Activated T-helper 1 cell treated with anti-CD3 and anti-CD28 coated beads, Interleukin-12 subunit alpha, Interleukin-12 subunit beta, Interleukin-2, Interleukin-4 antibody, amounts not matched to agents 30 ng/mL and 10 ng/mL and 1 ng/mL, durations not matched to agents 14 hours and 24 hours and 36 hours (primary cell): ENCODE results near the gene POMGNT2. TPM values are rescaled to one million over a fixed set of nuclear protein-coding genes. Genes with fewer than 3 reads are reported as not detected.

Experiments
- DNase-seq: peaks from one replicate; pipeline ENCODE4 v3.0.0; 2021; ENCODE audit warnings: low spot score
- H3K27ac Mint-ChIP-seq: one replicate; pipeline ENCODE4 v1.8.0; 2021; ENCODE audit warnings: mild to moderate bottlenecking, mixed read lengths
- H3K27me3 Mint-ChIP-seq: one replicate; pipeline ENCODE4 v1.8.0; 2022; ENCODE audit warnings: mild to moderate bottlenecking, moderate library complexity, mixed read lengths; ENCODE audit not compliant: insufficient read depth
- H3K36me3 Mint-ChIP-seq: one replicate; pipeline ENCODE4 v1.8.0; 2021; ENCODE audit warnings: low read depth, mixed read lengths
- H3K4me1 Mint-ChIP-seq: one replicate; pipeline ENCODE4 v1.8.0; 2021; ENCODE audit warnings: low read depth, mixed read lengths
- H3K4me3 Mint-ChIP-seq: one replicate; pipeline ENCODE4 v1.8.0; 2021; ENCODE audit warnings: mild to moderate bottlenecking, moderate library complexity, mixed read lengths
- H3K9me3 Mint-ChIP-seq: one replicate; pipeline ENCODE4 v1.8.0; 2021; ENCODE audit warnings: mixed read lengths
- intact Hi-C: fragments of 100-400 bp; cut with micrococcal nuclease; formaldehyde crosslinking; loops from one replicate; pipeline ENCODE4 v1.15.1; 2024
- total RNA-seq: library from RNA; stranded (reverse); gene quantifications from 2 replicates; pipeline ENCODE4 v1.2.3, GENCODE V29; 2022

POMGNT2 gene
- total RNA-seq, result 8.3 and 9.8 TPM in 2 replicates

DNA sequence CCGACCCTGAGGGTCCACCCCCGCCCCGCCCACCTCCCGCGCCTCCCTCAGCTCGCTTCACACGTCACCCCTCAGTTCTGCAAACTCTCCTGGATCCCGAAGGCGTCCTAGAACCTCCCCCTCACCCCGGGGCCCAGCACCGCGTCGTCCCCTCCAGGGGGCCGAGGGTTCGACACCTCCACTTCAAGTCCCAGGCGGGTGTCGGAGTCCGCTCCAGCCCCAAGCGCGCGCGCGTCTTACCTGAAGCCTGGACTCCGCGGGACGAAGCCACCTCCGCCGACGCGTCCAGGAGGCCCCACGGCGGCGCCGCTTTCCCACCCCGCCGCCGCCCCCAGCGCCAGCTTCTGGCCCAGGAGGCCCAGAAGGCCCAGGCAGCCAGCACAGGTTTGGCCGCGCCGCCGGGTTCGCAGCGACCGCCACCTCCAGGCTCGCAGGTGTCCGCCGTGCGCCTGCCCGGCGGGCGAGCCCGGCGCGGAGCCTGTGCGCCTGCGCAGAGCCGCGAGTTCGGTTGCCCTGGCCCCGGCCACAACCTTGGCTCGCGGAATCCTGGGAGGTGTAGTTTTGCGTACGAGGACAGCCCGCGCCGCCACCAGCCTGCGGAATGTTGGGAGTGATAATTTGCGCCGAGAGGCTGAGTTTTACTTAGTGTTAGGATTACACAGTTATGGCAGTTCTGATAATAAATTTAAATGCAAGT, at the start of gene POMGNT2:
TSS of gene POMGNT2 (minus strand) at position 484 of the 697 bp plus-strand sequence. CDS start 24,648 bp downstream, outside the sequence.
- H3K36me3 Mint-ChIP-seq, result no peaks in the 10 kb centered on the region
- peak; percentile 82 for DNase-seq
- peak within 1 kb of the TSS; percentile 72 for H3K4me3 Mint-ChIP-seq
- H3K27me3 Mint-ChIP-seq, result peaks cover 4% of the 10 kb centered on the region
- peaks cover 12% of the 10 kb centered on the region for H3K4me1 Mint-ChIP-seq
- peaks cover 4% of the 10 kb centered on the region for H3K9me3 Mint-ChIP-seq
- no peak within 1 kb of the TSS for H3K27ac Mint-ChIP-seq
- intact Hi-C loops, result loop anchor here (1.0 to 5.0 kb wide), 5 partner anchors 181 to 587 kb away; partner anchors contain the start of genes ABHD5, ANO10 and SNRK

DNA sequence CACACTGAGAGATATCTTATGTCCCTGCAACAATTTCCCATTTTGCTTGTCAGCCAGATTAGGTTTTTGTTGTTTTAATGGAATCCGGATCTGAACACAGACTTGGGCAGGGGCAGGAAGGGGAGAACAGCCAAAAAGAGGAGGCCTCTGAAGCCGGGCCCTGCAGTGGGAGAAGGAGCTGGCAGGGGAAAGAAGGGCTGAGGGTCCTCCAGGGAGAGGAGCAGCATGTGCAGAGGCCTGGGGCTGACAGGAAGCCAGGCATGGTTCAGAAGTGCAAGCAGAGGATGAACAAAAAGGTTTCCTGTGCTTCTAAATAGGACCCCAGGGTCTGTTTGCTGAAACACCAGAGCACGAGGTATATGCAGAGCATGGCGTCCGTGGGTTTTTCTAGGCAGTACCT, 49.1 kb upstream of the POMGNT2 start:
- Mint-ChIP-seq H3K4me3 (no peak overlapping the region), H3K4me1 (peaks cover 4% of the 10 kb centered on the region), H3K9me3 (no peaks in the 10 kb centered on the region), H3K36me3 (no peaks in the 10 kb centered on the region), H3K27me3 (peaks cover 15% of the 10 kb centered on the region), H3K27ac (no peak overlapping the region)
- no peak for DNase-seq
- intact Hi-C loops, result no loop called here

DNA sequence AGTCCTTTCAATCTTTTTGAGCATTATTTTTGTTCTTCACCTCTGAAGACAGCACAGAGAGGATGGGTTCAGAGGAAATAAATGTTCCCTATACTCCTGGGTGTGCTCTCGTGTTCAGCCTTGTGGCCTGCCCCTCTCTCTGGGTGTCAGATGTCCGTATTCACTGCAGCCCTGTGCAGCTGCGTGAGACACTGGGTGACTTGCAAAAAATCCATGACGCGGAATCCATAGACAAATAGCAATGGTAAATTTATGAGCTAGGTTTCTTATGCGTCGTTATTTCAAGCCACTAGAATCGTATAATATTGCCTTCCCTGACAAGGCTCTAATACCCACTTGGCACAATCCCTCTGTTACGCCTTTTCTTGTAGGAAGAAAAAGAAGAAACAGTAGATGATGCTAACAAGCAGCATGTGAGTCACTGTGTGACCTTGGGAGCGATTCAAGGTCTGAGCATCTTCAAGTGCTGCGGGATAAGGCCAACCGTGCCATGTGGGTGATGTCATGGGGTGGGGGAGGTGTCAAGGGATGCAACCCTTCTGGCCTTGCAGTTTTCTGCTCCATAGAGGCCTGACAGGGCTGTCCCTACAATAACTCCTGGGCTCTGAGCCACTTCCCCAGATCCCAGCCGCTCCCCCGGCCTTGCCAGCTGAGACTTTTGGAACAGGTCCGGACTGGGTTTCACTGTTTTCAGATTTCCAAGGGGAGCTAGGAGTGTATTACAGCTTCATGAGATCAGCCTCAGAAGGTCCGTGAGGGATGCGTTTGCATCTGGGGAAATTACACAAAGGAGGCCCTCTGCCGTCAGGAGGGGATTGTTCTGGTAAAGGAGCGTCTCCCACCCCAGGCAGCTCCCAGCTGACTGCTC, 47.6 kb upstream of the POMGNT2 start:
- Mint-ChIP-seq H3K36me3 (no peaks in the 10 kb centered on the region), H3K9me3 (peaks cover 7% of the 10 kb centered on the region), H3K4me1 (peaks cover 4% of the 10 kb centered on the region), H3K27ac (no peak overlapping the region), H3K27me3 (peaks cover 17% of the 10 kb centered on the region), H3K4me3 (no peak overlapping the region)
- intact Hi-C loops, result no loop called here
- DNase-seq, result no peak

DNA sequence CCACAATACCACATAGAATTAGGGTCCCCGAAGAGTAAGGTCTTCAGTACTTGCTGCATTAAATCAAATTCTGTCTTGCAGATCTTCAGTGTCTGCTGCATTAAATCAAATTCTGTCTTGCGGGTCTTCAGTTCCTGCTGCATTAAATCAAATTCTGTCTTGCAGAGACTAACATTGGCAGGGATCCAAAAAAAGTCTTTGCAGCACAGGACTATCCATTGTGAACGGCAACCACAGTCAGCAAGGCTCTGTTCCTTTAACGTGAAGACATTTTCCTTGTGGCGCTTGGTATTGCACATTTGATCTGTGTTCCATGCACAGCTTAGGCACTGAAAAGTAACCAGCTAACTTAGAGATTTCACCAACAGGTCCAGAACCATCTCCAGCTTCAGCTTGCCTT, 46.8 kb upstream of the POMGNT2 start:
- no peak for DNase-seq
- no peaks in the 10 kb centered on the region for H3K36me3 Mint-ChIP-seq
- H3K4me1 Mint-ChIP-seq, result peaks cover 4% of the 10 kb centered on the region
- intact Hi-C loops, result no loop called here
- no peak overlapping the region for H3K4me3 Mint-ChIP-seq
- H3K27me3 Mint-ChIP-seq, result peaks cover 17% of the 10 kb centered on the region
- no peak overlapping the region for H3K27ac Mint-ChIP-seq
- H3K9me3 Mint-ChIP-seq, result peaks cover 7% of the 10 kb centered on the region

DNA sequence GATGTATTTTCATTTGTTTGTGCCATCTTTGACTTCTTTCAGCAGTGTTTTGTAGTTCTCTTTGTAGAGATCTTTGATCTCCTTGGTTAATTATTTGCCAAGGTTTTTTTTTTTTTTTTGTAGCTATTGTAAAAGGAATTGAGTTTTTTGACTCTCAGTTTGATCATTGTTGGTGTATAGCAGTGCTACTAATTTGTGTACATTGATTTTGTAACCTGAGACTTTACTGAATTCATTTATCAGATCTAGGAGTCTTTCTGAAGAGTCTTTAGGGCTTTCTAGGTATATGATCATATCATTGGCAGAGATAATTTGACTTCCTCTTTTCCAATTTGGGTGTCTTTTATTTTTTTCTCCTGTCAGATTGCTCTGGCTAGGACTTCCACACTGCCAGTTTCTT, 42.2 kb upstream of the POMGNT2 start:
- H3K4me3 Mint-ChIP-seq, result no peak overlapping the region
- H3K4me1 Mint-ChIP-seq, result no peaks in the 10 kb centered on the region
- peaks cover 22% of the 10 kb centered on the region for H3K27me3 Mint-ChIP-seq
- DNase-seq, result no peak
- H3K9me3 Mint-ChIP-seq, result peaks cover 7% of the 10 kb centered on the region
- H3K27ac Mint-ChIP-seq, result no peak overlapping the region
- intact Hi-C loops, result no loop called here
- no peaks in the 10 kb centered on the region for H3K36me3 Mint-ChIP-seq

DNA sequence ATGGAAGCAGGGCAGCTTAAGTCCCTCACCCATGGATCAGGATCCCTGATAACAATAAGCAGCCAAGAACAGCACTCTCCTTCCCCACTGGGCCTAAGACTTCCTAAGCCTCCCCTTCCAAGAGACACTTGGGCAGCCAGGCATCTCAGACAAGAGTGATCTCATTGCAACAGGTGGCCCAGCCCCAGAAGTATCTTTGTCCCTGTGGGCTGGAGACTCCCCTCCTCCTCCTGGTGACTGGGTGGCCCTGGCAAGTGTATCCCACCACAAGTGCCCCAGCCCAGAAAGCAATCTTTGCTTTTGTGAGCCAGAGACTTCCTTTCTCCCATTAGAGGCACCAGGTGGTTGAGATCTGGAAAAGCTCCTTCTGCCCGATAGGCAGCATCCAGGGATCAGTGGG, 40.7 kb upstream of the POMGNT2 start:
- Mint-ChIP-seq H3K4me3 (no peak overlapping the region), H3K27me3 (peaks cover 17% of the 10 kb centered on the region), H3K27ac (no peak overlapping the region), H3K9me3 (peaks cover 7% of the 10 kb centered on the region), H3K36me3 (no peaks in the 10 kb centered on the region), H3K4me1 (peaks cover 7% of the 10 kb centered on the region)
- no peak for DNase-seq
- intact Hi-C loops, result no loop called here

DNA sequence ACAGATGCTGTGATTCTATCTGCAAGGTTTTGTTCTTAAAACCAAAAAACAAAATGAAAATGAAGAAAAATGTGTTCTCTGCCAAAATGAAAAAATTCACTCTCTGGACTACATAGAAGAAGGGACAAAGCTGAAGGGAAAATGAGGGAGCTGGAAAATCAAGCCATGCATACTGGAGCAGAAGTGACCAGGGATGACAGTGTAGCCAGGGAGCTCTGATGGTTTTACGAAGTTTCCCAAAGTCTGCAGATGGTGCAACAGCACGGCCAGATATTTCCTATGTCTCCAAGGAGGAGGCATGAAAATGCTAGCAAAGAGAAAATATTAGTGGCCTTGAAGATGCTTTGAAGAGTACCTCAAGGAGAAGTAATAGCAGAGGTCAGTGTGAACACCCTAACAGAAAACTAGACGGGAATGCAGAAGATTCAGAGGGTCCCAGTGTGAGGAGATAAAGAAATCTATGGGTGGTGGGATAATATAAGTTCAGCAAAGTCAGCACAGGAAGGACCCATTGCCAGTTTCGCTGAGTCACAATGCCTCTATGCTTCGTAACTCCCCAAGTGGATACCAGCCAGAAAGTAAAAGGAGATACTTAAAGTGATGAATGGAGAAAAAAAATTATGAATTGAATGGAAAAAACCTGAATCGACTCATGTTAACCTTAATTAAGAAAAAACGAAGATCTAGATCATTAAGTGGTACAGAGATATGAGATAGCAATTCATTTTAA, 39.0 kb upstream of the POMGNT2 start:
- H3K9me3 Mint-ChIP-seq, result peaks cover 7% of the 10 kb centered on the region
- DNase-seq, result no peak
- no peak overlapping the region for H3K4me3 Mint-ChIP-seq
- intact Hi-C loops, result no loop called here
- H3K36me3 Mint-ChIP-seq, result no peaks in the 10 kb centered on the region
- H3K27ac Mint-ChIP-seq, result no peak overlapping the region
- peaks cover 7% of the 10 kb centered on the region for H3K4me1 Mint-ChIP-seq
- peaks cover 9% of the 10 kb centered on the region for H3K27me3 Mint-ChIP-seq

DNA sequence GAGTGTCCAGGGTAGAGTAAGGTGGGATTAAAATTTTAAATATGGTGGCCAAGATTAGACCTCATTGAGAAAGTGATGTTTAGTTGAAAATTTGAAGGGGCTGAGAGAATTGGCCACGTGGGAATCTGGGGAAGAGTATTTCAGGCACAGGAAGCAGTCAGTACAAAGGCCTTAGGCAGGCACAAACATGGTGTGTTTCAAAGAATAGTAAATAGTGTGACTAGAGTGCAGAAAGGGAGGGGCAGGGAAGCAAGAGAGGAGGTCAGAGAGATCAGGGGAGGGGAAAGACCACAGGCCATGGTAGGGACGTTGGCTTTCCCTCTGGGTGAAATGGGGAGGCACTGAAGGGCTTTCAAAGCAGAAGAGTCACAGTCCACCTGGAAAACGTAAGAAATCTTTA, 36.6 kb upstream of the POMGNT2 start:
- DNase-seq, result no peak
- Mint-ChIP-seq H3K27me3 (peaks cover 10% of the 10 kb centered on the region), H3K27ac (no peak overlapping the region), H3K36me3 (no peaks in the 10 kb centered on the region), H3K4me3 (no peak overlapping the region), H3K9me3 (peaks cover 5% of the 10 kb centered on the region), H3K4me1 (peaks cover 7% of the 10 kb centered on the region)
- intact Hi-C loops, result no loop called here

DNA sequence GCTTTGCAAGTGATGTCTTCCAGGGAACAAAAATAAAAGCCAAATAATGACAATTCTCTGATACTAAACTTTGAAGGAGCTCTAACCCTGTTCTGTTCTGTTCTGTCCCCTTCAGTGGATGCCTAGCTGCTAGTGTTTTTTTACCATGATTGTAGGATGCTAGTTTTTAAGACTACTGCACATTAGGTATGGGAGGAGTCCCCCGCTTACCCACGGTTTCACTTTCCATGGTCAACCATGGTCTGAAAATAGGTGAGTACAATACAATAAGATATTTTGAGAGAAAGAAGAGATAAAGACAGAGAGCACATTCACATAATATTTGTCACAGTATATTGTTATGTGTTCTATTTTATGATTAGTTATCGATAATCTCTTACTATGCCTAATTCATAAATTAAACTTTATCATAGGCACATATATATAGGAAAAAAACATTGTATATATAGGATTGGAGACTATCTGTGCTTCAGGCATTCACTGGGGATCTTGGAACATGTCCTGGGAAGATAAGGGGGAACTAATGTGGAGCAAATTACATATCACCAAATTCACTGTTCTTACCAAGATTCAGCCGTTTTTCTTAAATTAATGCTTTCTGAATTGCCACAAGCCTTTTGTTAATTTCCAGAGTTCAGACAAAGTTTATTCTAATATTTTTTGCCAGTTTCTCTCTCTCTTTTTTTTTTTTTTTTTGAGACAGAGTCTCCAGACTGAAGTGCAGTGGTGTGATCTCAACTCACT, 32.8 kb upstream of the POMGNT2 start:
- no peak overlapping the region for H3K27ac Mint-ChIP-seq
- H3K4me1 Mint-ChIP-seq, result peaks cover 7% of the 10 kb centered on the region
- H3K9me3 Mint-ChIP-seq, result peaks cover 11% of the 10 kb centered on the region
- H3K27me3 Mint-ChIP-seq, result peaks cover 8% of the 10 kb centered on the region
- no peak for DNase-seq
- no peaks in the 10 kb centered on the region for H3K36me3 Mint-ChIP-seq
- no peak overlapping the region for H3K4me3 Mint-ChIP-seq
- intact Hi-C loops, result no loop called here

DNA sequence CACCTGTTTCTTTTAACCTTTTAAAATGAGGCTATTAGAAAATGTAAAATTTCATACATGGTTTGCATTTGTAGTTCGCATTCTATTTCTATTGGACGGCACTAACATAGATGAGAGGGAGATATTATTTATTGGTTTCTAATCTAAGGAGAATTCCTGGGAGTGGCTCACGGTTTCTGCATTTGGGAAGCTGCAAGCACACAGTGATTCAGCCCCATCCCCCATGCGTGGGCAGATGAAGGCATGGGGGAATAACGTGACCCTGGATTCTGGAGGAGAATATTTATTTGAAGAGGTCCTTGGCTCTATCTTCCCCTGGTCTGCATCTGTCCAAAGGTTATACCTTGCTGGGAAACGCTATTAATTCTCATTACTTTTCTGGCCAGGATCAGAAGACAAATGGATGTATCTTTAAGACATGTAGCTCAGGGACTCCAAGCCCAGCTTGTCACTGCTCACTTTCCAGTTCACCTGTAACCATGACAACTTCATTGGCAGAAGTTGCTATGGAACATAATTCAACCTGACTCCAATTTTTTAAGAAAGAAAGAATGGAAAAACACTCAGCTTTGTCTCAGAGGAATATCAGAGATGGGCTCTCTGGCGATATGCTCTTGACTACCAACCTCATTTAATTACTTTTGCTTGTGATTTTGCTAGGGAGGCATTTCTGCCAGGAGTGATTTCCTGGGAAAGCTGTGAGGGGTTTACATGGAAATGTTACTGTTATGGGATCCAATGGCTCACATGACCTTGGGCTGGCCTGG, 27.2 kb upstream of the POMGNT2 start:
- Mint-ChIP-seq H3K4me3 (no peak overlapping the region), H3K4me1 (no peaks in the 10 kb centered on the region), H3K27ac (no peak overlapping the region), H3K27me3 (peaks cover 7% of the 10 kb centered on the region), H3K9me3 (peaks cover 10% of the 10 kb centered on the region), H3K36me3 (no peaks in the 10 kb centered on the region)
- intact Hi-C loops, result no loop called here
- no peak for DNase-seq

DNA sequence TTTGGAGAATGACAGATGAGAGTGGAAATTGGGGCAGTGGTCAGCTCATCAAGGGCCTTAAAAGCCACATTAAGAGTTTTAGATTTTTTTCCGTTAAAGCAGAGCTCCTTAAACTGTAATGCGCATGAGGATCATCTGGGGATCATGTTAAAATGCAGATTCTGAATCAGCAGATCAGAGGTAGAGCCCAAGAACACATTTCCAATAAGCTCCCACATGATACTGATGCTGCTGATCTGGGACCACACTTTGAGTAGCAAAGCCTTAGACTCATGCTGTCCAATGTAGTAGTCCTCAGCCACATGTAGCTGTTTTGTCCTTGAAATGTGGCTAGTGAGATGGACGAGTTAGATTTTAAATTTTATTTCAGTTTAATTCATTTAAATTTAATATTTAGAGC, 26.3 kb upstream of the POMGNT2 start:
- H3K36me3 Mint-ChIP-seq, result no peaks in the 10 kb centered on the region
- intact Hi-C loops, result no loop called here

DNA sequence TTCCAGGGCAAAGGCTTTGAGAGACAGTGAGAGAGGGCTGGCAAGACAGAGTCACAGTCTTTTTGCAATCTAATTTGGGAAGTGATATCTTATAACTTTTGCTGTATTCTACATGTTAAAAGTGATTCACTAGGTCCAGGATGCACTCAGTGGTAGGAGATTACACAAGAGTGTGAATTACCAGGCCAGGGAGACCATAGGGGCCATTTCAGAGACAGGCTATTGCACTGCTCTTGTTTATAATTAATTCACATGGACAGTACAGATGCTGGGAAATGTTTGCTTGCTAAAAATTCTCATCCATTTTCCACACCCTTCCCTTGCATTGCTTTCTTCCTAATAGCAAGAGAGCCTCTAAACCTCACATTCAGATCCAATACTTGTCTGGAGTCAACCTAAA, 22.6 kb upstream of the POMGNT2 start:
- Mint-ChIP-seq H3K9me3 (peaks cover 5% of the 10 kb centered on the region), H3K36me3 (no peaks in the 10 kb centered on the region), H3K27me3 (no peaks in the 10 kb centered on the region), H3K4me1 (no peaks in the 10 kb centered on the region), H3K4me3 (no peak overlapping the region), H3K27ac (no peak overlapping the region)
- DNase-seq, result no peak
- intact Hi-C loops, result no loop called here

More for the DNA sequence above, 26.3 kb upstream of the POMGNT2 start:
- Mint-ChIP-seq H3K27ac (no peak overlapping the region), H3K9me3 (peaks cover 7% of the 10 kb centered on the region), H3K4me1 (no peaks in the 10 kb centered on the region), H3K27me3 (peaks cover 4% of the 10 kb centered on the region), H3K4me3 (no peak overlapping the region)
- DNase-seq, result no peak
